Keratinocyte (primary cell): ENCODE results near the gene FAM83C. TPM values are rescaled to one million over a fixed set of nuclear protein-coding genes. Genes with fewer than 3 reads are reported as not detected.
"Not testable (repeated sequence)": the region's sequence is repeated elsewhere in the genome, so short reads cannot be mapped to it uniquely, and the experiment has no call there.

ENCODE experiments used
- DNase-seq: peaks from one replicate; pipeline ENCODE4 v3.0.0-alpha.2; 2011; ENCODE audit warnings: low read depth, missing footprints, low spot score
- FAIRE-seq: peaks from 2 replicates; lab custom pipeline; 2011; peaks lifted over from hg19 to GRCh38; lab: Jason Lieb, UNC
- H2AFZ ChIP-seq: 2 replicates; pipeline ENCODE4 v1.6.0; 2012; ENCODE audit warnings: low read length, control low read depth, inconsistent platforms; ENCODE audit not compliant: control insufficient read depth
- H3K27ac ChIP-seq: 2 replicates; pipeline ENCODE4 v1.5.1; 2011; ENCODE audit warnings: low read length; ENCODE audit not compliant: control insufficient read depth, insufficient read depth
- H3K27me3 ChIP-seq: 3 replicates; pipeline ENCODE4 v1.6.0; 2011; ENCODE audit warnings: low read length; ENCODE audit not compliant: control insufficient read depth, insufficient read depth; ENCODE audit errors: extremely low read depth
- H3K36me3 ChIP-seq, 2 experiments: 2 replicates in 1 of 2; 3 replicates in 1 of 2; pipeline ENCODE4 v1.5.1; 2011; ENCODE audit warnings: low read length in 2 of 2, mild to moderate bottlenecking in 1 of 2; ENCODE audit not compliant: control insufficient read depth in 2 of 2, insufficient read depth in 2 of 2; ENCODE audit errors: extremely low read depth in 1 of 2
- H3K4me1 ChIP-seq: 3 replicates; pipeline ENCODE4 v1.5.1; 2011; ENCODE audit warnings: low read length; ENCODE audit not compliant: control insufficient read depth, insufficient read depth; ENCODE audit errors: extremely low read depth
- H3K4me2 ChIP-seq: 3 replicates; pipeline ENCODE4 v1.6.0; 2011; ENCODE audit warnings: low read depth, low read length; ENCODE audit not compliant: control insufficient read depth, insufficient read depth; ENCODE audit errors: extremely low read depth
- H3K4me3 ChIP-seq, 3 experiments: fragments of 200-600 bp in 1 of 3; sonication (generic) in 1 of 3; 2 replicates in 2 of 3; 3 replicates in 1 of 3; pipeline ENCODE4 v1.5.1; 2011 to 2016; ENCODE audit warnings: low read length in 3 of 3, mild to moderate bottlenecking in 3 of 3, control low read depth in 2 of 3, inconsistent platforms in 1 of 3, low read depth in 1 of 3, mixed read lengths in 1 of 3, mixed run types in 1 of 3, moderate library complexity in 1 of 3; ENCODE audit not compliant: control insufficient read depth in 2 of 3, insufficient read depth in 2 of 3; ENCODE audit errors: extremely low read depth in 1 of 3
- H3K79me2 ChIP-seq: 2 replicates; pipeline ENCODE4 v1.6.0; 2012; ENCODE audit warnings: low read length; ENCODE audit not compliant: control insufficient read depth, insufficient read depth
- H3K9ac ChIP-seq: 3 replicates; pipeline ENCODE4 v1.6.0; 2011; ENCODE audit warnings: low read length; ENCODE audit not compliant: control insufficient read depth, insufficient read depth; ENCODE audit errors: extremely low read depth
- H3K9me1 ChIP-seq: 3 replicates; pipeline ENCODE4 v1.6.0; 2011; ENCODE audit warnings: low read length; ENCODE audit not compliant: control insufficient read depth, insufficient read depth; ENCODE audit errors: extremely low read depth
- H3K9me3 ChIP-seq: 2 replicates; pipeline ENCODE4 v1.5.1; 2012; ENCODE audit warnings: low read depth, low read length; ENCODE audit not compliant: control insufficient read depth
- H4K20me1 ChIP-seq: 3 replicates; pipeline ENCODE4 v1.6.0; 2011; ENCODE audit warnings: low read length; ENCODE audit not compliant: control insufficient read depth, insufficient read depth; ENCODE audit errors: extremely low read depth
- EZH2 ChIP-seq: IDR thresholded peaks from one replicate; pipeline ENCODE4 v1.6.1; 2012; ENCODE audit warnings: inconsistent platforms, mild to moderate bottlenecking, low read length, moderate library complexity
- dilution Hi-C: fragments of 300-500 bp; cut with MboI; formaldehyde crosslinking; loops from one replicate; pipeline ENCODE4 v1.7.0; 2020; ENCODE audit warnings: low sequenced_read_pairs; ENCODE audit not compliant: extremely low pct_ligation_motif_present
- polyA plus RNA-seq, 5 experiments: library from polyadenylated mRNA; depleted of rRNA in 3 of 5; stranded (reverse) in 3 of 5; stranded (forward) in 1 of 5; unstranded in 1 of 5; fragments of >200 nt; gene quantifications; 1 replicate in 1 of 5; 2 replicates in 3 of 5; 3 replicates in 1 of 5; pipeline versions ENCODE4 v1.2.1 to v1.2.3, GENCODE V29; 2011 to 2012; ENCODE audit warnings: missing spikeins in 2 of 5, low read depth in 1 of 5, low replicate concordance in 1 of 5
- TF ChIP-seq, protein P1 (sequence below), 3 experiments: IDR thresholded peaks in 1 of 3; conservative IDR thresholded peaks in 1 of 3; optimal IDR thresholded peaks in 1 of 3; 2 replicates in 2 of 3; 3 replicates in 1 of 3; pipeline versions ENCODE3 to v1.5.1; 2011; ENCODE audit warnings: low read length in 3 of 3, mild to moderate bottlenecking in 3 of 3, moderate library complexity in 2 of 3, control low read depth in 1 of 3, inconsistent platforms in 1 of 3; ENCODE audit not compliant: insufficient read depth in 2 of 3; ENCODE audit errors: extremely low read depth in 1 of 3

The FAM83C gene
- polyA plus RNA-seq, 1 donor (not counting 4 experiments of a cell fraction or from before 2014, with no cell fraction given) = 12.4 TPM

- not testable (repeated sequence) for H3K27ac ChIP-seq, H3K9me1 ChIP-seq, H3K4me1 ChIP-seq
Observed at GRCh38 chr20:35262321-35262720, 29.9 kb downstream of the FAM83C start.

DNA sequence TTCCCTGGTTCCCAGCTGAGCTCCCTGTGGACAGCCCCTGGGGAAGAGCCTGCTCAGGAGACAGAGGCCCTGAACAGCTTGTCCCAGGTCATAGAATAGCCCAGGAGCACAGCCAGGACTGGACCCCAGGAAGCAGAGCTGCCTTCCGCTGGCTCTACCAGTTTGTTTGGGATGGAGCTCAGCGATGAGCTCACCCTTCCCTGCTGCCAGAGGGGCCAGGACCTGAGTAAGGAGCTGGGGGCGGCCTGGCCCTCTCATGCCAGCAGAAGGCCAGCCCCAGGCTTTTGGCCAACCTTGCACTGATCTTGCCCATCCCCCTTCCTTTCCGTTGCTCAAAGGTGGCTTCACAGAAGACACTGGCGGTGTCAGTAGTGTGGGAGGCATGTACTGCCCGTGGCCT lies 31.8 kb downstream of the FAM83C start:
- dilution Hi-C loops = loop anchor here (5.0 kb wide), 1 partner anchor 68 kb away; no protein-coding TSS in a partner anchor
- H3K79me2 ChIP-seq = no peaks in the 10 kb centered on the region
- no peaks in the 10 kb centered on the region for H3K27me3 ChIP-seq
- H3K27ac ChIP-seq = no peak overlapping the region
- no peak overlapping the region for H3K4me2 ChIP-seq
- H3K9ac ChIP-seq = no peak overlapping the region
- H4K20me1 ChIP-seq = no peaks in the 10 kb centered on the region
- no peaks in the 10 kb centered on the region for H3K9me3 ChIP-seq
- no peaks in the 10 kb centered on the region for H3K9me1 ChIP-seq
- no peak overlapping the region for H2AFZ ChIP-seq
- FAIRE-seq (no peak), DNase-seq (no peak)
- H3K4me3 ChIP-seq = no peak overlapping the region
- no peaks in the 10 kb centered on the region for H3K4me1 ChIP-seq
- TF ChIP-seq EZH2 = no peak
- TF ChIP-seq, protein P1, sequence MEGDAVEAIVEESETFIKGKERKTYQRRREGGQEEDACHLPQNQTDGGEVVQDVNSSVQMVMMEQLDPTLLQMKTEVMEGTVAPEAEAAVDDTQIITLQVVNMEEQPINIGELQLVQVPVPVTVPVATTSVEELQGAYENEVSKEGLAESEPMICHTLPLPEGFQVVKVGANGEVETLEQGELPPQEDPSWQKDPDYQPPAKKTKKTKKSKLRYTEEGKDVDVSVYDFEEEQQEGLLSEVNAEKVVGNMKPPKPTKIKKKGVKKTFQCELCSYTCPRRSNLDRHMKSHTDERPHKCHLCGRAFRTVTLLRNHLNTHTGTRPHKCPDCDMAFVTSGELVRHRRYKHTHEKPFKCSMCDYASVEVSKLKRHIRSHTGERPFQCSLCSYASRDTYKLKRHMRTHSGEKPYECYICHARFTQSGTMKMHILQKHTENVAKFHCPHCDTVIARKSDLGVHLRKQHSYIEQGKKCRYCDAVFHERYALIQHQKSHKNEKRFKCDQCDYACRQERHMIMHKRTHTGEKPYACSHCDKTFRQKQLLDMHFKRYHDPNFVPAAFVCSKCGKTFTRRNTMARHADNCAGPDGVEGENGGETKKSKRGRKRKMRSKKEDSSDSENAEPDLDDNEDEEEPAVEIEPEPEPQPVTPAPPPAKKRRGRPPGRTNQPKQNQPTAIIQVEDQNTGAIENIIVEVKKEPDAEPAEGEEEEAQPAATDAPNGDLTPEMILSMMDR (optimal IDR thresholded peaks at IDR 0.05 in 1 of 3, IDR thresholded peaks at IDR 0.05 in 1 of 3, conservative IDR thresholded peaks at IDR 0.05 in 1 of 3; ENCODE audit: extremely low read depth in 1 of 3, insufficient read depth in 2 of 3, low read length in 3 of 3) = no peak
- peaks cover 0 to 3% of the 10 kb centered on the region in 2 experiments for H3K36me3 ChIP-seq

More at GRCh38 chr20:35262321-35262720, 29.9 kb downstream of the FAM83C start:
- not testable (repeated sequence) for H3K4me2 ChIP-seq, H3K27me3 ChIP-seq, H3K36me3 ChIP-seq, H2AFZ ChIP-seq, H3K4me3 ChIP-seq, H4K20me1 ChIP-seq, H3K9me3 ChIP-seq, DNase-seq, FAIRE-seq, H3K79me2 ChIP-seq, H3K9ac ChIP-seq
- dilution Hi-C loops = loop anchor here (5.0 kb wide), 1 partner anchor 70 kb away; no protein-coding TSS in a partner anchor
